GM19467 (cell line): ENCODE results near the gene CLCNKB.
"Not testable (repeated sequence)": the region's sequence is repeated elsewhere in the genome, so short reads cannot be mapped to it uniquely, and the experiment has no call there.

Source experiments
- ATAC-seq: cut with Tn5 transposase; IDR thresholded peaks from one replicate; pipeline ENCODE4 v1.9.1; 2021; ENCODE audit warnings: mild to moderate bottlenecking, moderate library complexity; ENCODE audit not compliant: unreplicated experiment

The CLCNKB gene

GRCh38 chr1:16029288-16029687 lies 14.3 kb upstream of the CLCNKB start:
- no peak for ATAC-seq

- no peak for ATAC-seq
These were observed 12.0 kb upstream of the CLCNKB start for GRCh38 chr1:16031551-16031950.

GRCh38 chr1:16032388-16033102 lies 11.0 kb upstream of the CLCNKB start:
- ATAC-seq: no peak

GRCh38 chr1:16033103-16033632 lies 10.4 kb upstream of the CLCNKB start:
- not testable (repeated sequence) for ATAC-seq

DNA sequence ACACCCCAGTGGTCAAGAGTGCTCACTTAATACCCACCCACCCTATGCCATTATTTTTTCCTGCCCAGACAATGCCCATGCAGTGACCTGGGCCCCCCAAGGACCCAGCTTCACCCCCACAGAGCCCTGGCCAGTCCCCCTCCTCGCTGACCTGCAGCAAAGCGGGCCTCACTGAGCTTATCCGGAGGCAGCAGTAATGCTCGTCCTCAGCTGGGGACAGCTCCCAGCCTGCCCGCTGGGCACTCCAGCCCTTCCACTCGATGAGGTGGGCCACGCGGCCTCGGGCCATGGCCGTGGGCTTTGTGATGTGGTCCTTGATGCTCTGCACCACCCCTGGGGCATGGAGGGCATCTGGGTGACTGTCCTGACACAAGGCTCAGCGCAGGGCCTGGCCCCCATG lies 7.1 kb upstream of the CLCNKB start:
- ATAC-seq: not testable (repeated sequence)

GRCh38 chr1:16038620-16038912 lies 5.0 kb upstream of the CLCNKB start:
- no peak for ATAC-seq

GRCh38 chr1:16039871-16040270 lies 3.7 kb upstream of the CLCNKB start:
- not testable (repeated sequence) for ATAC-seq

DNA sequence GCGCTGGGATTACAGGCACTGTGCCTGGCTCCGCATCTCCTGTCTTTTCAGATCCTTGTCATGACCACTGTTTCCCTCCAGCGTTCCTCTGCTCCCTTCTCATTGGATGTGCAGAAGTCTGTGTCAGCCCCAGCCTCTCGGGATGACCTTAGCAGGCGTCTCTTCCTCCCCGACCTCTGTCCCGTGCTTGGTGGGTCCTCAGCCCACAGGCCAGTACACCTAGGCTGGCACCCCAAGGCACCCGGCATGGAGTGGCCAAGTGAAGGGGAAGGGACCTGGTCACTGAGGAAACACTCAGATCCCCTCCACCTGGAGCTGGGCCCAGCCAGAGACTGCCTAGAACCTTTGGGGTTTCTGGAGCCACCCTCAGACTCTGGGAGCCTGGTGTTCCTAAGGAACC lies 2.4 kb upstream of the CLCNKB start:
- no peak for ATAC-seq

DNA sequence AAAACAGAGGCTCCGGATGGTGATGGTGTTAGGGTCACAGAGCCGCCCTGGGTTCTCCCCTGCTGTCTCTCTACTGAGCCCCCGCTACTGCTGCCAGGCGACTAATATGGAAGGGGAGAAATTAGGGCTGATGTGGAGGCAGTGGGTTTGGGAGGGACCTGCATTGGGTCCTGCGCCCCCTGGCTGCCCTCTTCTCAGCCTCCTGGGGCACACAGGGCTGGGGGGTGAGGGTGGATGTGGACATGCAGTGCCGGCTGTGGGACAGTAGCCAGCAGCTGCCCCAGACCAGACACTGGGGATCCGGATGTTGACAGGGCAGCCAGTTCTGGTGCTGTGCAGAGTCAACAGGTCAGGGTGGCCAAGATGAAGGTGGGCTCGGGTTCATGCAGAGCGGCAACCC lies 1.5 kb upstream of the CLCNKB start:
- no peak for ATAC-seq

DNA sequence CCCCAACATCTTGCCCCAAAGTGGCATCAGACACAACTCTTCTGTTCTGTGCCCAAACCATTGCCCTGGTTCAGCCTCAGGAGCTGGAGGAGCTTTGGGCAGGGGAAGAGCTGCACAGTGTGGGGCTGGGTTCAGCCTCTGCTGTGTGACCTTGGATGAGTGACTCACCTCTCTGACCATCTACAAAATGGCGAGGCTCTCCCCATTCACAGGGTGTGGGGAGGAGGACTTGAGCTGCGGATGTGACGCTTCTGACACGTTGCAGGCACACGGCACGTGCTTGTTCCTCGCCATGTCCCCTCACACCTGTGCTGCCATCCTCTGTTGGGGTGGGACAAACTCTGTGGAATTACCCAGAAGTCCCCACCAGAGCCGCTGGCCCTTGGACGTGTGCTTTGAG lies 928 bp upstream of the CLCNKB start:
- not testable (repeated sequence) for ATAC-seq

GRCh38 chr1:16043950-16044349 lies 368 bp downstream of the CLCNKB start:
- no peak for ATAC-seq

GRCh38 chr1:16046842-16047241 lies 3.3 kb downstream of the CLCNKB start:
- ATAC-seq: no peak

- ATAC-seq: no peak
These were observed 4.4 kb downstream of the CLCNKB start for GRCh38 chr1:16047791-16048475.

- ATAC-seq: no peak
These were observed 5.1 kb downstream of the CLCNKB start for GRCh38 chr1:16048573-16049189.

GRCh38 chr1:16050328-16050727 lies 6.7 kb downstream of the CLCNKB start:
- no peak for ATAC-seq

DNA sequence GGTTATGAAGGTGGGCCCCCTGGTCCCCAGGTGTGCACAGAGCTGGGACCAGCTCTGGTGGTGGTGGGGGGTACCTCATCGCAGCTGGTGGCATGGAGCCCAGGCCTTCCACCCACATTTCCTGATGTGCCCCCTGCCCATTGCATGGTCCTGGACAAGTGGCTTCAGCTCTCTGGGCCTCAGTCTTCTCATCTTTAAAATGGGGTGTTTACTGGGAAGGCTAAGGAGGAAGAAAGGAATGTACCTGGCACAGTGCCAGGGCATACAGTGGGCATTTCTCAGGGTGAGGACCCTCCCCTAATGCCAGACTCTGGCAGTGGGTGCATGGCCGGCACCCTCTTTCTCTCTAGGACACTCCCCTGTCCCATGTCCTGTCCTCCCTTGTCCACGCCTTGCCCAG lies 7.5 kb downstream of the CLCNKB start:
- ATAC-seq: no peak

- ATAC-seq: not testable (repeated sequence)
These were observed 8.4 kb downstream of the CLCNKB start for GRCh38 chr1:16051949-16052348.

DNA sequence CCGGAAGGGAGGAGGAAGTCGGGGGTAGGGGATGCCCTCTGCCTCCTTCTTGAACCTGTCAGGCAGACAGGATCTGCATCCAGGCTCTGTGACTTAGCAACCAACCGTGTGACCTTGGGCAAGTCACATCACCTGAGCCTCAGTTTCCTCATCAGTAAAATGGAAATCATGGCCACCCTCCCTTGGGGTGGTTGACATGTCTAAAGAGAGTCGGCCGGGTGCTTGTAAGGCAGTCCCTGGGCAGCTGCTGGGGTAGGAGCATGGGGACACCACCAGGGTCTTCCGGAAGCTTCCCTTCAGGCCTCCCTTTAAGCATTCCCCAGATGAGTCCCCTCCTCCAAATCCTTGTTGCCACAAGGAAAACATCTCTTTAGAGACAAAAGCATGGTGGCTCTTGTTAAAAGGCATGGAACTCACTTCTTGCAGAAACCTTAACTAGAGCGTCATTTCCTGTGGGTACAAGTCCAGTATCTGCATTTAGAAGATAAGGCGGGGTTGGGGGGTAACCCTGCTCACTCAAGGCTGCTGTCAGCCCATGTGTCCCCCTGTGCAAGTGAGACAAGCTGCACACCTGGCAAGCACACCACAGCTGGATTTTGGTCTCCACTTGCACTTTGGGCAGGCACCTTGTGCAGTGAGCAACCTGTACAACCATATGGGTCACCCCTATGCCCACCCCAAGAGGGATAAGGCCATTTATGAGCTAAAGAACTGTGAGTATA lies 10.4 kb downstream of the CLCNKB start:
- no peak for ATAC-seq

DNA sequence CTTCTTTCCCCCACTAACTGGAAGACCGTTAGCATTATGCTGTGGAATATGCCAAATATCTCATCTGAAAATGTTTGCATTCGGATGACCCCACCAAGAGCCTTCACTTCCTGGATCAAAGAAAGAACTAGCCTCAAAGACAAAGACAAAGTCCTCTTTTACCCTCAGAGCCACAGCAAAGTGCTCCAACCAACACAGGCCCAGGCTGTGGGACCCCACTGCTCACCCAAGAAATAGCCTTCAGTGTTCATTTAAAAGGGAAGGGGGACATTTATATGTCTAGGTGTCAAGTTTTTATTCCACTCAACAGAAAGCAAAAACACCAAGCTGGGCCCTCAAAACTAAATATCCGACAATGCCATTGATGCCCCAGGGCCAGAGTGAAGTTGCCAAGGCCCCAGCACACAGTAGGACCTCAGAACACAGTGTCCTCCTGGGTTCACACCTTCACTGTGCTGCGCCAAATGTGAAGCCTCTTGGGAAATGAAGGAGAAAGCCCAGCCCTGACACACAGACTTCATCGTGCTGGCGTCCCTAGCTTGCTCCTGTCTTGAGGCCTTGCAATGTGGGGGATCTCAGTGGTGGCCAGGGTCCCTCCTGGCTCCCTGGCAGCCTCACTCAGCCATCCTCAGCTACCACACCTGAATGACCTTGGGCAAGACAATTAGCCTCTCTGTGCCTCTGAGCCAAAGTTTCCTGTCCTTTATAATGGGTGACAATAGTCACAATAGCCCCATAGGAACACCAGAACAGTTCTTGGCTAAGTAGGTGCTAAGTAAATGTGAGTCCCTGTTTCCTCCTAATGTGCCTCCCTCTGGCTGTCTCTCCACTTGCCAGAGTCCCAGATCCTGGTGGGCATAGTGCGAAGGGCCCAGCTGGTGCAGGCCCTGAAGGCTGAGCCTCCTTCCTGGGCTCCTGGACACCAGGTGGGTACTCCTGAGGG lies 11.3 kb downstream of the CLCNKB start:
- ATAC-seq: no peak
